HEK293T (cell line): ENCODE results near the gene MFSD2B.

Experiments used
- FOXK2 ChIP-seq: fragments of 450-650 bp; IDR thresholded peaks from 2 replicates; pipeline ENCODE4 v1.6.1; 2016; ENCODE audit warnings: mild to moderate bottlenecking
- FOXM1 ChIP-seq: fragments of 450-650 bp; IDR thresholded peaks from 2 replicates; pipeline ENCODE4 v1.6.1; 2017; ENCODE audit warnings: mild to moderate bottlenecking, borderline replicate concordance
- SP1 ChIP-seq: fragments of 450-650 bp; IDR thresholded peaks from 2 replicates; pipeline ENCODE4 v1.6.1; 2017

DNA sequence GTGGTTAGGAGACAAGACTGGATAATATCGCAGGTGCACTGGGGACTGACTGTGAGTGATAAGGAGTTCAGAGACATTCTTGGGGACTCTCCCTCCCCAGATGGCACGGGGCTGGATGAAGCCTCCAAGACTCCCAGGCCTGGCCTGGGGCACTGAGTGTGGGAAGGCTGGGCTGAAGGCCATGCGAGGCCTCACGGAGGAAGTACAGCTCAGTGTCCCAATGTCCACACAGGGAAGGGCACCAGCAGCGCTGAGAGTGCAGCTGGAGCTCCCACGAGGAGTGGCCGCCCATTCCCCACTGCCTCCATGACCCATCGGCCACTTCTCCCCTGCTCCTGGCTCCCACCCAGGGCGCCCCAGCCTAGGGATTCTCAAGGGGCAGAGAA lies 6.5 kb downstream of the MFSD2B start:
- no peak for TF ChIP-seq FOXK2
- TF ChIP-seq SP1 = no peak
- no peak for TF ChIP-seq FOXM1
